NT2/D1 (cell line): ENCODE results near the gene DIDO1.
A peak's percentile ranks its signal among the peaks of the same experiment; 100 is the strongest.
"Not testable (repeated sequence)": the region's sequence is repeated elsewhere in the genome, so short reads cannot be mapped to it uniquely, and the experiment has no call there.

Experiments used
- DNase-seq: peaks from one replicate; pipeline ENCODE4 v3.0.0-alpha.2; 2011; ENCODE audit warnings: low read depth, low spot score
- H3K27me3 ChIP-seq: 2 replicates; pipeline ENCODE4 v1.6.0; 2011; ENCODE audit warnings: mild to moderate bottlenecking; ENCODE audit not compliant: insufficient read length, insufficient read depth
- H3K36me3 ChIP-seq: 2 replicates; pipeline ENCODE4 v1.6.1; 2011; ENCODE audit warnings: mild to moderate bottlenecking, low read length, mixed read lengths; ENCODE audit not compliant: insufficient read depth, insufficient read length
- H3K4me1 ChIP-seq: 2 replicates; pipeline ENCODE4 v1.5.1; 2011; ENCODE audit not compliant: insufficient read depth, insufficient read length
- H3K4me3 ChIP-seq: 2 replicates; pipeline ENCODE4 v1.5.1; 2011; ENCODE audit warnings: low read depth; ENCODE audit not compliant: insufficient read length
- H3K9ac ChIP-seq: 2 replicates; pipeline ENCODE4 v1.6.0; 2011; ENCODE audit warnings: low read depth; ENCODE audit not compliant: insufficient read length
- H3K9me3 ChIP-seq: 2 replicates; pipeline ENCODE4 v1.5.1; 2011; ENCODE audit warnings: mild to moderate bottlenecking, low read length; ENCODE audit not compliant: insufficient read depth
- SUZ12 ChIP-seq: IDR thresholded peaks from 2 replicates; pipeline ENCODE4 v1.6.1; 2011; ENCODE audit not compliant: insufficient read length, insufficient read depth; ENCODE audit errors: extremely low read depth
- YY1 ChIP-seq: IDR thresholded peaks from 2 replicates; pipeline ENCODE4 v1.6.1; 2011; ENCODE audit not compliant: insufficient read length, insufficient read depth
- ZNF274 ChIP-seq: IDR thresholded peaks from 2 replicates; pipeline ENCODE4 v1.6.1; 2011; ENCODE audit warnings: mild to moderate bottlenecking, low read depth, low read length

The DIDO1 gene

DNA sequence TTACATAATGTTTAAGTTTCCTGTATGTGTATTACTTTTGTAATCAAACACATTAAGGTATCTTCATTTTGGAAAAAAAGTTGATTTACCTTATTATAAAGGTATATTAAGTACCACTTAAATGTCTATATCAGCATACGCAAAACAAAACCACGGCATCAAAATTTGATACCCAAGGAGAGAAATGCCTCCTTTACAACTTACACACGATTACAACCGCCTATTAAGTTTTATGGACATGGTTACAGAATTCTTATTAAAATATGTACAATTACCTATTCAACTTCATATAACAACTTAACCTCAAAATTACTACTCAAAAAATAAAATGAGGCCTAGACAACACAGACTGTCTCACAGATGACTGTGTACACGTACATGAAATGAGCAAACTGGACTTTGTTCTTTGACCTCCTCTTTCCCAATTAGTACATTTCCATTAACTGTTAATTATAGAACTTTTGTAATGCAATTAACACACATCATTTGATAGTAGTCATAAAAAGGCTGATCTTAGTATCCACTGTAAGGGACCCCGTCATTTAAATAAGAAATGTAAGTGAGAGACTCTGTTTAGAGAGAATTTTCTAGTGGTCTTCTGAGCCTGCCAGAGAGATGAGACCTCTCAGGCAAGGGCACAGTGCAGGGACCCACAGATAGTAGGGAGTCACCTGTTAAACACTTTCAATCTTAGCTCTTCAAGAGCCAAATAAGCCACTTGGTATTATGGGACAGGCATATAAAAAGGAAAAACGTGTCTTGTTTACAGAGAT is 2.5 kb downstream of the DIDO1 start:
- Histone ChIP-seq H3K4me3 (peak overlapping the region; percentile 85), H3K9me3 (no peaks in the 10 kb centered on the region), H3K36me3 (peaks cover 6% of the 10 kb centered on the region), H3K9ac (peak overlapping the region; percentile 98), H3K4me1 (peaks cover 10% of the 10 kb centered on the region), H3K27me3 (no peaks in the 10 kb centered on the region)
- TF ChIP-seq SUZ12 (no peak), ZNF274 (no peak), YY1 (no peak)
- no peak for DNase-seq

DNA sequence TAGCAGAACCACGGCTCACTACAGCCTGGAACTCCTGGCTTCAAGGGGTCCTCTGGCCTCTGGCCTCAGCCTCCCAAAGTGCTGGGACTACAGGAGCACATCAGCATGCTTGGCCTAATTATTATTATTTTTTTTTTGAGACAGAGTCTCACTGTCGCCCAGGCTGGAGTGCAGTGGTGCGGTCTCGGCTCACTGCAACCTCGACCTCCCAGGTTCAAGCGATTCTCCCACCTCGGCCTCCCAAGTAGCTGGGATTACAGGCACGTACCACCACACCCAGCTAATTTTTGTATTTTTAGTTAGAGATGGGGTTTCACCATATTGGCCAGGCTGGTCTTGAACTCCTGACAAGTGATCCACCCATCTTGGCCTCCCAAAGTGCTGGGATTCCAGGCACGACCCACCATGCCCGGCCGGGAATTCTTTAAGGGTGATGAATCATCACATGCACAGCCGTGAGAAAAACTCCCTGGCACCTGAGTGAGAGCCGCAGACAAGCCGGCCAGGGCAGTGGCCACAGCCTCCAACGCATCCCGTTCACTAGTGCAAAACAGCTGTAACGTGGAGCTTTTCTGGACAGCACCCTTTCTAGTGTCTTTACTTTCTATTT is 3.1 kb downstream of the DIDO1 start:
- not testable (repeated sequence) for H3K27me3 ChIP-seq, H3K4me3 ChIP-seq, H3K9me3 ChIP-seq, H3K4me1 ChIP-seq, H3K9ac ChIP-seq, DNase-seq, H3K36me3 ChIP-seq

DNA sequence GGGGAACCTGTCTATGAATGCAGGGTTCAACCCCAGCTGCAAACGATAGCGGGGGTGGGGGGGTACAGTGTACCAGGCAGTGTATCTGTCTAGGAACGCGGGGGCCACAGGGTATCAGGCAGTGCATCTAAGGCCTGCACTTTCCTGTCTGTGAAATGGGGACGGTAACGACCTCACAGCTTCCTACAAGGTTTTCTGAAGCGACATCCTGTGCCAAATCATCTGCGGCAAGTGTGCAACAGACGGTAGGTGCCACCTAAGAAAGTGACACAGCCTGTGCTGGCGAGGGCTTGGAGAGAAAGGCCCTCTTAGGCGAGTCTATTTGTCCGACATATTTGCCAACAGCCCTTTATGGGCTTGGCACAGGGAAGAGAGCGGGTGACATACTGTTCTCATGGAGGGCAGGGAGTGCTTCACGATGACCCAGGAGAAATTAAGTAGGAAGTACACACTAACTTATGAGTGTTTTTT is 3.8 kb downstream of the DIDO1 start:
- H3K9ac ChIP-seq = no peak overlapping the region
- H3K4me1 ChIP-seq = peaks cover 7% of the 10 kb centered on the region
- H3K36me3 ChIP-seq = peaks cover 4% of the 10 kb centered on the region
- no peaks in the 10 kb centered on the region for H3K9me3 ChIP-seq
- no peak for DNase-seq
- no peak overlapping the region for H3K4me3 ChIP-seq
- TF ChIP-seq YY1 = no peak
- TF ChIP-seq SUZ12 = no peak
- TF ChIP-seq ZNF274 = no peak
- no peaks in the 10 kb centered on the region for H3K27me3 ChIP-seq

DNA sequence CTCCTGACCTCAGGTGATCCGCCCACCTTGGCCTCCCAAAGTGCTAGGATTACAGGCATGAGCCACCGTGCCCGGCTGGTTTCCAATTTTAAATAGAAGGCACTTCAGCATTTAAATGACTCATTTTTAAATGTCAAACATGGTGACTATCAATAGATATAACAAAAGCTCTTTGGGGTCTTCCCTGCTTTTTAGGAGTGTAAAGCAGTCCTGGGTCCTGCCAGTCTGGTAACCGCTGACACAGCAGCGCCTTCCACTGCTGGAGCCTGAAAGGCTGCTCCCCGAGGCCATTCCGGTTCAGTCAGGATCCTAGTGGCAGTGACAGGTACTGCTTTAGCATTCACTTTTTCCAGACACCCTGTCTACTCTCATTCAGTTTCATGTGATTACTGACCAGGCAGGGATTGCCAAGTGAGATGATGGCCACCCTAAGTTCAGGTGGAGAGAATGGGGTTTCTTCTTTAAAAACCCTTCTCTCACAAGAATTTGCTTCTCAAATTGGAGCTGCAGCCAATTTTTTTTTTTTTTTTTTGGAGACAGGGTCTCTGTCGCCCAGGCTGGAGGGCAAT is 5.1 kb downstream of the DIDO1 start:
- TF ChIP-seq ZNF274 (no peak), YY1 (no peak), SUZ12 (no peak)
- peaks cover 7% of the 10 kb centered on the region for H3K4me1 ChIP-seq
- DNase-seq = no peak

DNA sequence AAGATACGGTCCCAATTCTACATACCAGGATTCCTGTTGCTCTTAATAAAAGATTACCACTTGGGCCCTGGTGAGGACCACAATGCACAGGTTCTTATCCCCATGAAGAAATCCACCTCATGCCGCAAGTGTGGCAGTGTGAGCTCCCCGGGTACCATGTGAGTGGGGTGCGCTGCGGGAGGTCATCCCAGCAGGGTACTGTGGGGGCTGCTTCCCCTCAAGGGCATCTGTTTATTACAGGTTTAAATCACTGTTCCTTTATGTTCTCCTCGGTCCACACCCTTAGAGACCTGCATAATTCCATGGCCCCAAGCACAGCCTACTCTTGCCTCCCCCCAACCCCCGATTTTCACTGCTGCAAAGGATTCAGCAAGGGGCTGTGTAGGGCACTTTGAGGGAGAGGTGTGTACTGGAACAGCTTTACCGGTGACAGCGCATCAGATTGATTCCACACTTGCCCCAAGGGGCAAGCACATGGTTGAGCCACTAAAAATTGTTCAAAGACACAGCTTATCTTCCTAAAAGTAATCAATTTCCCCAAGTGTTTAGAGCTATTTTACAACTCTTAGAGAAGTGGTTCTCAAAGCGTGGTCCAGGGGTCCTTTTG is 6.2 kb downstream of the DIDO1 start:
- Histone ChIP-seq H3K4me3 (no peak overlapping the region), H3K27me3 (no peaks in the 10 kb centered on the region), H3K9me3 (no peaks in the 10 kb centered on the region), H3K4me1 (peaks cover 7% of the 10 kb centered on the region), H3K36me3 (peaks cover 6% of the 10 kb centered on the region), H3K9ac (no peak overlapping the region)
- DNase-seq = no peak
- TF ChIP-seq ZNF274 (no peak), SUZ12 (no peak), YY1 (no peak)

More for the DNA sequence above, 5.1 kb downstream of the DIDO1 start:
- H3K36me3 ChIP-seq = peaks cover 6% of the 10 kb centered on the region
- no peak overlapping the region for H3K9ac ChIP-seq
- no peaks in the 10 kb centered on the region for H3K9me3 ChIP-seq
- no peaks in the 10 kb centered on the region for H3K27me3 ChIP-seq
- H3K4me3 ChIP-seq = no peak overlapping the region

DNA sequence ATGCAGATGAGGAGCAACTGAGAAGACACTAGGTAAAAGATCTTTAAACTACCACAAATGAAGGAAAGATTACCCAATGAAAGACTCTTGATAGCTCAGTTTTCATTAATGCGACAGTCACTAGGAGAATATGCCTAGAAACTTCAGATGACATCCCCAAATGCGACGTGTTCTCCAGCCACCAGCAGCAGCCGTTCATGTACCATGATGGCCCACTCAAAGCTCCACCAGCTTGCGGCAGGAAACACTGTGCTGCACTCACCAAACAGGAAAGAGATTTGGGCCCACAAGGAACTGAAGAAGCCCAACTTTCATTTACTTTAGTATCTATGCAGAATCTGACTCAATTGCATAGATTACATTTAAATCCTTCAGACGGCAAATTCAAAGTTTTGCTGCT is 7.5 kb downstream of the DIDO1 start:
- H3K4me1 ChIP-seq = peaks cover 9% of the 10 kb centered on the region
- no peak overlapping the region for H3K9ac ChIP-seq

DNA sequence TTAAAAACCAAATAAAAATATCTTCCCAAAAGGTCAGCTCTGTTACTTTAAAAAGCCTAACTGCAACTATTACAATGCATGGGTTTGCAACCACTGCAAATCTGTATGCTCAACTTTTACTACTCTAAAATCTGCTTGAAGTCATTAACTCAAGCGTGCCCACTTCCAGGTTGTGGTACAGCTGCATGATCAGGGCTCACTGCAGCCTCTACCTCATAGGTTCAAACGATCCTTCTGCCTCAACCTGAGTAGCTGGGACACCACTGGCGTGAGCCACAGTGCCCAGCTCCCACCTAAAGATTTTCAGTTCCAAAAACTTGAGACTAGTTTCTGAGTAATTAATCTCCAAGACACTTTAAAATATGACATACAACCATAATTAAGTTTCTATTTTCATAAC is 8.2 kb downstream of the DIDO1 start:
- H3K9ac ChIP-seq = no peak overlapping the region
- no peaks in the 10 kb centered on the region for H3K27me3 ChIP-seq
- no peak for TF ChIP-seq YY1
- TF ChIP-seq SUZ12 = no peak
- TF ChIP-seq ZNF274 = no peak
- peaks cover 9% of the 10 kb centered on the region for H3K4me1 ChIP-seq
- DNase-seq = no peak
- peaks cover 20% of the 10 kb centered on the region for H3K36me3 ChIP-seq
- H3K9me3 ChIP-seq = no peaks in the 10 kb centered on the region
- no peak overlapping the region for H3K4me3 ChIP-seq

More for the DNA sequence above, 7.5 kb downstream of the DIDO1 start:
- no peak for DNase-seq
- Histone ChIP-seq H3K4me3 (no peak overlapping the region), H3K9me3 (no peaks in the 10 kb centered on the region), H3K36me3 (peaks cover 13% of the 10 kb centered on the region), H3K27me3 (no peaks in the 10 kb centered on the region)
- TF ChIP-seq YY1 = no peak
- no peak for TF ChIP-seq ZNF274
- no peak for TF ChIP-seq SUZ12
